Gastrocnemius medialis (tissue), 4 donors: ENCODE measurements around the gene WFIKKN1. TPM values are rescaled to one million over a fixed set of nuclear protein-coding genes. Genes with fewer than 3 reads are reported as not detected.

Experiments
- total RNA-seq, 4 donors: library from RNA; depleted of rRNA; stranded (reverse); fragments of >200 nt; gene quantifications; one replicate each; pipeline versions ENCODE4 v1.1.0 to v1.2.3, GENCODE V29; 2016

The WFIKKN1 gene
- total RNA-seq, 4 donors from 2014 or later, result 0.12 to 3.2 (median 1.3) TPM

Other genes with a start within 250 kb of the WFIKKN1 start
- 10 to 100 TPM; 31.5 to 63.3 (median 50.8) TPM for gene PGAP6, start 249.0 kb upstream of the WFIKKN1 start, total RNA-seq
- 10 to 100 TPM; 11.6 to 19.3 (median 16.3) TPM for gene NME4, start 233.8 kb upstream of the WFIKKN1 start, total RNA-seq
- 10 to 100 TPM; 17.0 to 23.3 (median 18.8) TPM for gene DECR2, start 229.1 kb upstream of the WFIKKN1 start, total RNA-seq
- gene RAB11FIP3, start 205.3 kb upstream of the WFIKKN1 start, total RNA-seq, result 10 to 100 TPM; 27.0 to 50.1 (median 34.8) TPM
- gene CAPN15, start 103.3 kb upstream of the WFIKKN1 start, total RNA-seq, result 10 to 100 TPM; 22.3 to 37.8 (median 27.4) TPM
- not detected for gene PRR35, start 70.6 kb upstream of the WFIKKN1 start, total RNA-seq
- gene NHLRC4, start 64.0 kb upstream of the WFIKKN1 start, total RNA-seq, result under 1 TPM; 0.42 to 0.56 (median 0.48) TPM
- 10 to 100 TPM; 22.2 to 47.3 (median 38.5) TPM for gene PIGQ, start 61.0 kb upstream of the WFIKKN1 start, total RNA-seq
- 10 to 100 TPM; 15.6 to 29.3 (median 21.4) TPM for gene RAB40C, start 40.9 kb upstream of the WFIKKN1 start, total RNA-seq
- 100 to 1,000 TPM; 114 to 212 (median 141) TPM for gene METTL26, start 5.3 kb downstream of the WFIKKN1 start, total RNA-seq
- 100 to 1,000 TPM in 3 of 4 donors, 10 to 100 TPM in 1; 59.6 to 155 (median 114) TPM for gene MCRIP2, start 10.8 kb downstream of the WFIKKN1 start, total RNA-seq
- gene WDR90, start 18.4 kb downstream of the WFIKKN1 start, total RNA-seq, result 1 to 10 TPM; 2.9 to 9.8 (median 6.5) TPM
- gene RHOT2, start 37.1 kb downstream of the WFIKKN1 start, total RNA-seq, result 10 to 100 TPM; 20.9 to 41.6 (median 27.3) TPM
- gene RHBDL1, start 44.7 kb downstream of the WFIKKN1 start, total RNA-seq, result under 1 TPM in 1 of 4 donors, not detected in 3; 0.31 TPM
- 100 to 1,000 TPM; 144 to 229 (median 204) TPM for gene STUB1, start 49.4 kb downstream of the WFIKKN1 start, total RNA-seq
- gene JMJD8, start 53.3 kb downstream of the WFIKKN1 start, total RNA-seq, result 10 to 100 TPM; 22.8 to 81.8 (median 41.0) TPM
- gene WDR24, start 59.4 kb downstream of the WFIKKN1 start, total RNA-seq, result 10 to 100 TPM; 11.0 to 19.5 (median 16.8) TPM
- gene FBXL16, start 74.8 kb downstream of the WFIKKN1 start, total RNA-seq, result not detected
- 10 to 100 TPM; 24.4 to 42.1 (median 33.3) TPM for gene METRN, start 84.1 kb downstream of the WFIKKN1 start, total RNA-seq
- gene ANTKMT, start 90.2 kb downstream of the WFIKKN1 start, total RNA-seq, result 10 to 100 TPM; 20.9 to 84.0 (median 38.7) TPM
- gene CCDC78, start 95.5 kb downstream of the WFIKKN1 start, total RNA-seq, result not detected
- under 1 TPM in 2 of 4 donors, not detected in 2; 0.27 to 0.42 TPM for gene HAGHL, start 96.1 kb downstream of the WFIKKN1 start, total RNA-seq
- 10 to 100 TPM; 16.1 to 48.5 (median 21.6) TPM for gene CIAO3, start 110.0 kb downstream of the WFIKKN1 start, total RNA-seq
- gene MSLN, start 129.7 kb downstream of the WFIKKN1 start, total RNA-seq, result not detected
- gene RPUSD1, start 157.4 kb downstream of the WFIKKN1 start, total RNA-seq, result 10 to 100 TPM in 2 of 4 donors, 1 to 10 TPM in 2; 7.8 to 23.8 (median 15.2) TPM
- 1 to 10 TPM in 2 of 4 donors, under 1 TPM in 2; 0.44 to 5.8 (median 3.1) TPM for gene CHTF18, start 157.6 kb downstream of the WFIKKN1 start, total RNA-seq
- gene GNG13, start 169.7 kb downstream of the WFIKKN1 start, total RNA-seq, result not detected